Measurements from ENCODE around the gene TCF20.

Gene TCF20

DNA sequence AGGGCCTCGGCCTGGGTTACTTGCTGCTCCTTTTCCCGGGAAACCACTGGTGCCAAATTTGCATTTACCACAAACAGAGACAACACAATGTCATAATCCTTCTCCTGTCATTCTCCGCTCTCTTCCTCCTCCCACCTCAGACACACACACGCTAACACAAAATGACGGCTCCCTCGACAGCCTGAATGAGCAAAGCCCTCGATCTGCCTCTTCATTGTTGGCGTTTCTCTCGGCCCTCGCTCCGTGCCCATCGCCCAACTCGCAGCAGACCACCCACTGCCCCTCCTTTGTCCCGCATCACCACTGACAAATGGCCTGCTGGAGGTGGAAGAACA, 12.5 kb upstream of the TCF20 start:
- TF ChIP-seq CTCF (IDR thresholded peaks at IDR 0.05), result no peak

DNA sequence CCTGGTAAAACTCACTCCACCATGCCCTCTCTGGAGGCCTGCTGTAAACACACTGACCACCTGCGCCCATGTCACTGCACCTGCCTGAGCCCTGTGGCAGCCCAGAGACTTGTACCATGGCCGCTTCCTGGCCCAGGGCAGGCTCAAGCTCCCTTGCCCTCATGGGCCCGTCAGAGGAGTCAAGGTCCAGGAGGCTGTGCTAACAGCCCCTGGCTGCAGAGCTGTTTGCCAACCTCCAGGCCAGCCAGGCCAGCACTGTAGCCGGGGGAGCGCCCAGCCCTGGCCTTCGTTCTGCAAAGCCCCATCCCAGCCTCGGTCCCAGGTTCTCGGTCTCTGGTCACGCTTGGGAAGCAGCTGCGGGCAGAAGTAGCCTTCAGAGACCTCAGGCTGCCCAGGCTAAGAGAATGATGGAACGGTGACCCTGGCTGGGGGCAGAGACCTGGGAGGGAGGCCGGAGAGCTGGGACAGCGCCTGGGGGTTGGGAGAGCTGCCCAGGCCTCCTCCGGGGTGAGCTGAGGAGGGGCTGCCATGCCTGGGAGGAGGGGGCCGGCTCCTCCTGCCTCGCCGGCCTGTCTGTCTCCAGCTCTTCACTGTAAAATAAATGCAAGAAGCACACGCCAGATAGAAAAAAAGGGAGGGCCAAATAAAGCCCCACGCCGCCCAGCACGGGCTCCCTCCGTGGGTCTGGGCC, 11.9 kb upstream of the TCF20 start:
- TF ChIP-seq CTCF (IDR thresholded peaks at IDR 0.05), result no peak

DNA sequence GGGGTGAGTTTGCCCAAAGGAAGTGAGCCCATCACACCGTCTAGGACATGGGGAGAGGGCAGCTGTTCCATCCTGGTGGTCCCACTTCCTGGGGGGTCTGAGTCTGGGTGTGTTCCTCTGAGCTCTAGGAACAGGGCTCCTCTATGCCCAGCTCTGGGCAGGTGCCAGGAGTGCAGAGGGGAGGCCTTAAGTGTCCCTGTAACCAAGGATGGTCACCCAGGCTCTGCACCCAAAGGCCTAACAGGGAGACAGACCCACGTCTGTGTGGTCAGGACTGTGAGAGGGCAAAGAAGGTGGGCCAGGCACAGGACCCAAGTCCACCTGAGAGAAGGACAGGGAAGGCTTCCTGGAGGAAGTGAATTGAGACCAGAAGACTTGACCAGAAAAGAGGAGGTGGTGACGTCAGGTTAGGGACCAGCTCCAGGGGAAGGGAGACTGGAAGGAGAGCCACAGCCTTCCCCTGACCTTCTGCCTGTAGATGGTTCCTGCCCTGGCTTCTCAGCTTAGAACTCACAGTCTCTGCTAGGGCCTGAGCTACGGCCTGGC, 11.3 kb upstream of the TCF20 start:
- no peak for TF ChIP-seq CTCF (IDR thresholded peaks at IDR 0.05)

GRCh38 chr22:42281284-42281683, 10.8 kb upstream of the TCF20 start:
- TF ChIP-seq CTCF (IDR thresholded peaks at IDR 0.05), result no peak

GRCh38 chr22:42280836-42281235, 10.4 kb upstream of the TCF20 start:
- TF ChIP-seq CTCF (IDR thresholded peaks at IDR 0.05), result no peak

DNA sequence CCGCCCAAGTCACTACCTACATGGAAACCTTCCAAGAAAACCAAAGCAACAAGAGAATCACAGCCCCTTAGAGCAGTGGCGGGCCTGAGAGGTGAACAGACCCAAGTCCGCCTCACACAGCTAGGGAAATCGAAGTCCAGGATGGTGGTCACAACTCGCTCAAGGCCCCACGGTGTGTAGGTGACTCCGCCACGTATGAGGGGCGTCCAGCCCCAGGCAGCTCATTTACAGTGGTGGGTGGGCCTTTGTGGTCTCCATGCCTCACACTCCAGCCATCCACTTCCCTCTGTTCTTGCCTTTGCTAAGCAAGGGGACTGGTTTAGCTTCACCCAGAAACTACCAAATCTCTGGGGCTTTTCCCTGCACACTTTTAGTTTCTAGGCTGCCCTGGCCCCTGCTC, 9.7 kb upstream of the TCF20 start:
- no peak for TF ChIP-seq CTCF (IDR thresholded peaks at IDR 0.05)

- no peak for TF ChIP-seq CTCF (IDR thresholded peaks at IDR 0.05)
Measured at GRCh38 chr22:42279425-42280020, 9.1 kb upstream of the TCF20 start.

Data from LNCAP (cell line).